SIG-M5 treated with dmso at 0.1 percent for 504 hours (cell line): ENCODE measurements around the gene P4HB.

Experiments used
- DNase-seq: peaks from one replicate; lab custom pipeline; 2025; ENCODE audit not compliant: unreplicated experiment; lab: John Stamatoyannopoulos, UW

The P4HB gene

DNA sequence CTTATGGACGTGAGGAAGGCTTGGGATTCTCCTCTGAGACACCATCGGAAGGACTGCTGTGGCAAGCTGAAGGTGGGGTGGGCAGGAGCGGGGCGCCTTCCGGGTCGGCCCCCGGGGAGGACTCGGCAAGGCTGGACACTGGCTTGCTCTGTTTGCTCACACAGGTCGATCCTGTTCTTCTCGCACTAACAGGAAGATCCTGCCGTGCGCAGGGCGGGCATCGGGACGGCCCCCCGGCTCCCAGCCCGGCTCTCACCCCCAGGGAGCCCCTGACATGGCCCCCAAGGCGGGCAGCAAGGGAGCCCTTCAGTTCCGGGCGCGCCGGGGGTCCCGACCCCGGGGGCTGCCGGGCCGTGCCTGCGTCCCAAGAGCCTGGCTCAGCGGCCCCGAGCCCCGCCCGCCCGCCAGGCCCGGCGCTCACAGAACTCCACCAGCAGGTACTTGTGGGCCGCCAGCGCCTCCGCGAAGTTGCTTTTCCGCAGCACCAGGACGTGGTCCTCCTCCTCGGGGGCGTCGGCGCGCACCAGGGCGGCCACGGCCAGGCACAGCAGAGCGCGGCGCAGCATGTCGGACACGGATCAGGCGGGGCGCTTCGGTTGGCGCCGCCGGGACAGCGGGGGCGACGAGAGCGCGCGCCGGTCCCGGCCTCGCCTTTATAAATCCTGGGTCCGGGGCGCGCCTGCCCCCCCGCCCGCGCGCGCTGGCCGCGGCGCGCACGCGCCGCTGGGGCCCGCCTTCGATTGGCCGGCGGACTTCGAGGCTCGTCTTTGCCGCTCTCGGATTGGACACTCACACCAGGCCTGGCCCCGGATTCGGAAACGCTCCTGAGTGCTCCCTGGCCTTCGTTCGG is at the start of gene P4HB:
Gene P4HB (minus strand): TSS at position 630 of the 850 bp plus-strand sequence. CDS start 64 bp downstream, at position 566.
- DNase-seq: no peak

DNA sequence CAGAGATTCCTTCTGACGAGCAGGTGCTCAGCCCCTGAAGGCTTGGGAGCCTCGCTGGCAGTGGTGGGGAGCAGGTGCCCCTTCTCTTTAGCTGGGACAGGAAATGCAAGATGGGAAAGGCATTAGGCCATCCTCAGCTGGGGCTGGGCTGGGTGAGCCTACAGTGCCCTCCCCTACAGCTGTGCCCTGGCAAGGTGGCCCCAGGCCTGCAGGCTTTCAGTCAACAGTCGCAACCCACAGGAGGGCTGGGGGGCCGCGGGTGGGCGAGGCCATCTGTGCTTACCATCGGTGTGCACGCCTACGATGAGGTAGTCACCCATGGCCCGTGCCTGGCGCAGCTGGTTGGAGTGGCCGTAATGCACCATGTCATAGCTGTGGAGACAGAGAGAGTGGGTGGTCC is 48.9 kb upstream of the P4HB start:
- DNase-seq: no peak

DNA sequence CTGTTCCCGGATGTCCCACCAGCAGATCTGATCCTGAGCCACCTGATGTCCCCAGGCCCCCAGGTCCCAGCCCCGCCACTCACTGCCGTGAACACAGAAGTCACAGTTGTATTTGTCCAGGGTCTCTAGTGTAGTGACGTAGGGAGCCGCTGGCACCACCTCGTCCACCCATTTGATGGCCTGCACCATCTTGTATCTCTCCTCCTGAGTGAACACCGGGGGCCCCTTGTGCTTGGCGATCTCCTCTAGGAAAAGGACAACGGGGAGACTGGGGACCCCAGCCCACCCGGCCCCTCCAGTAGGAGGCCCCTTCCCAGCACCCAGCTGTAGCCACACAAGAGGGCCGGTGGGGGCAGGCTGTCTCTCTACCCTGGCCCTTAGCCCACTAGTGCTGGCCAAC is 48.5 kb upstream of the P4HB start:
- DNase-seq: no peak

DNA sequence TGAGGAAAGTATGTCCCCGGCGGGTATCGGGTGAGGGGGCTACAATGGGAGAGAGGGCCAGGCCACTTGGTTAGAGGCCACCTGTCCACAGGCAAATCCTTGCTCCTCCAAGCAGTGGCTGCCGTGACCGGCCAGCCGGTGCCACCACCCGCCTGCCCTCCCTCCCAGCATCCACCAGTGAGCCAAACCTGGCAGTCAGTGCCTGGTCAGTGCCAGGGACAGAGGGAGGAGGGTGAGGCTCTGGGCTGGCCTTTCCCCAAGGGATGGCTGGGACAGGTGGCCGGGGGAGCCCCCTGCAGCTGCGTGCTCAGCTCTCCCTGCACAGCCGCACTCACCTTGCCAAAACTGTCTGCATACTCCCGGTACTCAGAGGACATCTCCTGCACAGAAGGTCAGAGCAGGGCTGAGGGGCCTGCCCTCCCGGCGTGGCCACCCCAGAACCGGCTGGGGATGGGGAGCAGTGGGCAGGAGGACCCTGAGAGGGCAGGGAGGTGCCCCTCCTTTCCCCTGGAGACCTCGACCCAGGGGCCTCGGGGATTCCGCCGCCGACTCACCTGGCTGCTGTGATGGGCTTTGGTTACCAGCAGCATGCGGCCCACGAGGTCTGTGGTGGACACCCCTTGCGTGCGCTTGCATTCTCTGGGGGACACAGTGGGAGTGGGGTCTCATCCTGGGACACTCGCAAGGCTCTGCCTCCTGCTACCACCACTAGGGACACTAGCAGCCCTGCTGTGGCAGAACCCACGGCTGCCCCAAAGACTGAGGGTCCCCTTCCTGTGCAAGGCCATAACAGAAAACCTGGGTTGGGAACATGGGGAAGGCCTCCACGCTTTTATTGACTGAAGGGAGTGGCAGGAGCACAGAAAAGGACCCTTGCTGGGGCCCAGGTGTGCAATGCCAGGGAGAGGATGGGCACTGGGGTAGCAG is 47.1 kb upstream of the P4HB start:
- DNase-seq: no peak

DNA sequence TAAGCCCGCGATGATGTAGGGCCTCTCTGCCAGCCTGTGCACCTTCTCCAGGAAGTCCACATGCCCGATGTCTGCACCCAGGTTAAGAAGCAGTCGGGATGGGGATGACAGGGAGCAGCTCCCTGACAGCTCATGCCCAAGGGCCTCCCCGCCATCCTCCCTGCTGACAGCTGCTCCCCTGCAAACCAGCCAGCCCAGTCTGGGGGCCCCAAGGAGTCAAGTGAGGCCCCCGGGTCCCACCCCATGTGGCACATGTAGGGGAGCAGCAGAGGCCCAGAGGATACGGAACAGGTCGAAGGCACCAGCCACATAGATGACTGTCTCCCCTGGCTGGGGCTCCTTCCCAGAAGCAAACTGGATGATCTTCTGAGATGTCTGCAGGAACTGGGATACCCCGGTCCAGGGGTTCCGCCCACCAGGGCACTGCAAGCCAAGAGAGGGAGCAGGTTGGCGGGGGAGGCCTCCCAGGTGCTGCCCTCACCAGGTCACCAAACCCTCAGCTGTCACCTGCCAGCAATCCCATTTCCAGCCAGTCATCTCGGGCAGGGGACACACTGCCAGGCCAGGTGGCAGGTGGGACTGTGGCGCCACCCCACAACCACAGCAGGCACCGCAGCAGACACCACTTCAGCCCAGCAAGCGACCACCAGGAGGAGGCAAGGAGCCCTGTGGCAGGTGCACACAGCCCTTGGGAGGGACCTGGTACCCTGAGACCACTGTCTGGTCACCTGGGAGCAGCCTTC is 46.3 kb upstream of the P4HB start:
- DNase-seq: no peak

DNA sequence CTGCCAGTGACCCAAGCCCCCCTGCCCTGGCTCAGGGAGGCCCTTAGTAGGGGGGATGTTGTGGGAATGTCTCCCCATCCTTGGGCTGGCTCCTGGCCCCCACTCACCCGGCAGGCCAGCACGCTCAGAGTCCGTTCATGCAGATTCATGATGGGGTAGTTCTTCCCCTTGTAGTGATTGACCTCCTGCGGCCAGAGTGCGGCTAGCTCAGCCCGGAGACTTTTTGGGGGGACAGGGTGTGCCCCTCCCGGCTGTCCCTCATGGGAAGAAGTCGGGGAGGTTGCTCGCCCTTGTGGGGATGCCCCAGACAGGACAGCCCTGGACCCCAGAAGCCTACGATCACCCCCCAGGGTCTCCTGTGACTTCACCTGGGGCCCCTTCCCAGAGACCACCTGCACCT is 45.7 kb upstream of the P4HB start:
- no peak for DNase-seq

DNA sequence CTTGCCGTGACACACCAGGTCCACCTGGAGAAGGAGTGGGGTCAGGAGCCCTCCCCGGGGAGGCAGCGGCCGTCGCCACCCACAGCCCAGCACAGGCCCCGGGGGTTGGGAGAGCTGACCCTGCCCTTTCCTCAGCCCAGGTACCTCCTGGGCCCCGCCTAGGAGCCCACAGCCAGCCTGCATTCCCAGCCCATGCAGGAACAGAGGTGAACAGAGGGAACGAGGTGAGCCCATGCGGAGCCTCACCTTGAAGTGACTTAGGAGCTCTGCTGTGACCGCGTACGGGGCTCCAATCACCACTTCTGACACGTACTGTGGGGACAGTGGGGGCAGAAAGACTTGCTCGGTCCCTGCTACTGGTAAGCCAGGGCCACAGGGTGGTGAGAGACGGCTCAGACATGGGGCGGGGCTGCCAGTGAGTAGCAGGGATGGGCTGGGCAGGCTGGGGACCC is 45.1 kb upstream of the P4HB start:
- no peak for DNase-seq

DNA sequence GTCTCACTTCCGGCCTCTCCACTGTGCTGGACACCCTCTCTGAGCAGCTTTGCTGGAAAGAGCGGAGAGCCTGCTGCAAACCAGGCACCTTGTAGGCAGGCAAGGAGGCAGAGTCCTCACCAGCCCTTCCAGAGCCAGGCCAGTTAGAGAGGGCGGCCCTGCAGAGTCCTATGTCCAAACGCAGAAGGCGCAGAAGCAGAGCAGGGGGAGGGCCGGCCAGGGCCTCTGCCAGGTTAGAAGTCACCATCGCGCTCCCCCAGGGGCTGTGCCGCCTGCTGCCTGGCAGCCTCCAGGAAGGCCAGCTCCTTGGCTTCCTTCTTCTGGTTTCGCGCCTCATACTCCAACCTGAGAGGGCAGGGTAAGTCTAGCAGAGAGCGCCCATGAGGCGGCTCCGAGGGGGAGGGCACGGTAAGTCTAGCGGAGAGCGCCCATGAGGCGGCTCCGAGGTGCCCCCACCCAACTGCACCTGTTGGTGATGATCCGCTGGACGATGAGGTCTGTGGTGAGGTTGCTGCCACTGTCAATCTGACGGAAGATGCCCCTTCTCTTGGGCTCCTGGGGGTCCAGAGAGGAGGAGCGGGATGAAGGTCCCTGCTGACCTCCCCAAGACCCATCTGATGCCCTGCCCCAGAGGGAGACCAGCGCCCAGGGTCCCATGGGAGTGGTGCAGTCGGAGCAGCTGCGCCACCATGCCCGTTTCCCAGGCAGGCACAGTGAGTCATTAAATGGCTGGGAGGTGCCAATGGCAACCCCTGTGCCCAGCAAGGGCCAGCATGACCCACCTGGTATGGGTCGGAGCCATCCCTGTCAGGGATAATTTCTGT is 44.5 kb upstream of the P4HB start:
- no peak for DNase-seq

DNA sequence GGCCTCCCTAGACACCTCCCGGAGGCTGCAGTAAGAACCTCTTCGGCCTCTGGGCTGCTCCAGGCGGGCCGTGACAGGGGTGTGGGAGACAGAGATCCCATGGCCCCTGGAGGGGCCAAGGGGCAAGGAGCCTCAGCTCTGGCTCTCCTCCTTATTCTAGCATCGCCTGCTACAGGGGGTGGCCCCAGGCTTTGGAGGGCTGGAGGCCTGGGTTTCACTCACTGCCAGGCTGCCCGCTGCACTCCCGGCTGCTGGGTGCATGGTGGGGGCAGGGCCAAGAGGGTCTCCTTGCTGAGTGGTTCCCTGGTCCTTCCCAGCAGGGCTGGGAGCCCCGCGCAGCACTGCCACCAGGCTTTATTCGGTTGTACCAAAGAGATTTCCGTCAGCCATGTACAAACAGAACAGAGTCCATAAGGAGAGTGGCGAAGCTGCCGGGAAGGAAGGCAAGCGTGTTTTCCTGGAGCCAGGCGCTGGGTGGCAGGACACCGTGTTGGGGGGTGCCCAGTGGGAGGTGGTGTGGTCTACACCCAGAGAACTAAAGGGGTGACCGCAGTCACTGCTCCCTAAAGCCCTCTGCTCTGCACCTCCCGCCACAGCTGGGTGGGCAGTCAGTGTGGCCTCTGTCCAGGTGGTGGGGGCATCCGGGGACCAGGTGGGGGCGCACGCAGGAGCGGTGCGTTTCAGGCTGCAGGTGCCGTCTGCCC is 43.7 kb upstream of the P4HB start:
- DNase-seq: no peak

DNA sequence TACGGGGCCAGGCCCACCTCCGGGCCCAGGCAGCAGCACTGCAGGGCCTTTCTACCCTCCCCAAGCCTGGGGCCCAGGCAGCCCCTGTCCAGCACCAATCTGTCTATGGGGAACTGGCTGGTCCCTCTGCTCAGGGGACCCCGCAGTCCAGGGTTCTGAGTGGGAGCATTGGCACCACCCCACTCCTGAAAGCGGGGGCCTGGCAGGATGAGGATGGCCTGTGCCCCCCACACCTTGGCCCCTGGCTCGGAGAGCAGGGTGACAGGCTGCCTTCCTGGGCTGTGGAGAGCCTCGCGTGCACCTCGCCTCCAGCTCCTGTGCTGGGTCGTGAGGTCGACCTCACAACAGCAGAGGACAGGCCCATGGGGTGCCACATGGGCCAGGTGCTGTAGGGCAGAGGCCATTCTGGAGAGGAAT is 43.1 kb upstream of the P4HB start:
- no peak for DNase-seq

DNA sequence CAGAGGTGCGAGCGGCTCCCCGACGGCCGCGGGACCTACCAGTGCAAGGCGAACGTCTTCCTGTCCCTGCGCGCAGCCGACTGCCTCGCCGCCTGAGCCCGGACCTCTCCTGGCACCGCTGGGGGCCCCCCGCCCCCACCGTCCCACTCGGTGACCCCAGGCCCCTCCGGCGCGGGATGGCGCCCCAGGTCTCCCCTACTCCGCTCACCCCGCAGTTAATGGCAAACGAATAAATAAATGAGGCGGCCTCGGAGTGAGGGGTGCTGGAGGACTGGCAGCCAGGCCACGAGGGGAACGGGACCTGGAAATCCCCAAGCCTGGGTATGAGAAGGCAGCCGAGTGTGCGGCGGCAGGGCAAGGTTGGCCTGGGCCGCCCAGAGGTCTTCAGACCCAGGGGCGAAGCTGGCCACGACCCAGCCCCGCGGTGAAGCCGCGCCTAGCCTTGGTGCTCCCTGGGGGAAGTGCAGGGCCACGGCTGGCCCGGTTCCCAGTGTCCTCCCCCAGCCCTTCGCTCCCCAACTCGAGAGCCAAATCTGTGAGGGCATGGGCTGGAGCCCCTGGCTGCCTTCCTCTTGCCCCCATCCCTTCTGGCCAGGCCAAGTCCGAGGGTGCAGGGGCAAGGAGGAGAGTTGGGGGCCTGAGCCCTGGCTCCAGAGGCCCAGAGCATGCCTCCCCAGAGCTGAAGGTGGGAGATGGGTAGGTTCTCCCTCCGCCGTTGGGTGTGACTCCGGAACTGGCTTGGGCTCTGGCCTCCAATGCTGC is 42.5 kb upstream of the P4HB start:
- no peak for DNase-seq

DNA sequence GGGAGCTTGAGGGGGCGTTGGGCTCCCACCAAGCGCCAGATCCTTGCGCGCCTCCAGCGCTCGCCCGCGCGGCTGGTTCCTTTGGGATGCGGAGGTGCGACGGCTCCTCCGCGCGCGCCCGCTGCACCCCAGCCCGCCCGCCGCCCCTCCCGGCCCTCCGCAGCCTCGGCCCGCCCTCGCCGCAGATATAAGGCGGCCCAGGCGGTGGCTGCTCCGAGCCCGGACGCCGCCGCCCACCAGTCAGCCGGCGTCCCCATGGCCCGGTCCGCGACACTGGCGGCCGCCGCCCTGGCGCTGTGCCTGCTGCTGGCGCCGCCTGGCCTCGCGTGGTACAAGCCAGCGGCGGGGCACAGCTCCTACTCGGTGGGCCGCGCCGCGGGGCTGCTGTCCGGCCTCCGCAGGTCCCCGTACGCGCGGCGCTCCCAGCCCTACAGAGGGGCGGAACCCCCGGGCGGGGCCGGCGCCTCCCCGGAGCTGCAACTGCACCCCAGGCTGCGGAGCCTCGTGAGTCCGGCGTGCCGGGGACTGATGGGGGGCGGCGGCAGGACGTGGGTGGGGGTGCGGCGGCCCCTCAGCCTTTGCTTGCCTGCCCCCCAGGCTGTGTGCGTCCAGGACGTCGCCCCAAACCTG is 41.8 kb upstream of the P4HB start, which contains the start of gene NPB:
Gene NPB (plus strand): TSS at position 216 of the 630 bp plus-strand sequence. CDS start 40 bp downstream, at position 256.
- DNase-seq: no peak

DNA sequence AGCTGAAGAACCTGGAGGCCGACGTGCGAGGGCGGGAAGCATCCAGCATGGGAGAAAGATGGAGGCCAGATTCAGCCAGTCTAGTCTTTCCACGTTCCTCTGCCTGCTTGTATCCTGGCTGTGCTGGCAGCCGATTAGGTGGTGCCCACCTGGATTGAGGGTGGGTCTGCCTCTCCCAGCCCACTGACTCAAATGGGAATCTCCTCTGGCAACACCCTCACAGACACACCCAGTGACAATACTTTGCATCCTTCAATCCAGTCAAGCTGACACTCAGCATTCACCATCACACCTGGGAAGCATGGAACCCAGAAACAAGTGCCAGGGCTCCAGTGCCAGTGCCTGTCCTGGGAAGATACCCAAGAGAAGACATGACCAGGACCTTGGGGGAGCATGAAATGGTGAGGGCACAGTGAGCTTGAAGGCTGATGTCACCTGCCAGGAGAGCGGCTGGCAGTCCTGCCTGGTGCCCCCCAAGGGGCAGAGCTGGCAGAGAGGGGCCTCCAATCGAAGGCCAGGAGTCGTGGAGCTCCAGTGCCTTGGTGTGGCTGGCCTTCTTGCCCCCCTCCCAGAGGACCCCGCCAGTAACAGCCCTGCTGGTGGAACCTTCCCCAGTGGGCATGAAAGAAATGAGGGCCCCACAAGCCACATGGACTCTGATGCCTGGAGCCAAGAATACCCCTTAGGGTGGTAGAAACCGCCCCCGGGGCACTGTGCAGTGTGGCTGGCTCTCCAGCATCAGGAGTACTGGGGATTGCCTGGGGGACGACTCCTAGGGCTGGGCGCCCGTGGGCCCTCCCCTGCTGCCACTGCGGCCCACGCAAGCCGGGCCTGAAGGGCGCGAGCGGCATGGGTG is 41.1 kb upstream of the P4HB start:
- no peak for DNase-seq

DNA sequence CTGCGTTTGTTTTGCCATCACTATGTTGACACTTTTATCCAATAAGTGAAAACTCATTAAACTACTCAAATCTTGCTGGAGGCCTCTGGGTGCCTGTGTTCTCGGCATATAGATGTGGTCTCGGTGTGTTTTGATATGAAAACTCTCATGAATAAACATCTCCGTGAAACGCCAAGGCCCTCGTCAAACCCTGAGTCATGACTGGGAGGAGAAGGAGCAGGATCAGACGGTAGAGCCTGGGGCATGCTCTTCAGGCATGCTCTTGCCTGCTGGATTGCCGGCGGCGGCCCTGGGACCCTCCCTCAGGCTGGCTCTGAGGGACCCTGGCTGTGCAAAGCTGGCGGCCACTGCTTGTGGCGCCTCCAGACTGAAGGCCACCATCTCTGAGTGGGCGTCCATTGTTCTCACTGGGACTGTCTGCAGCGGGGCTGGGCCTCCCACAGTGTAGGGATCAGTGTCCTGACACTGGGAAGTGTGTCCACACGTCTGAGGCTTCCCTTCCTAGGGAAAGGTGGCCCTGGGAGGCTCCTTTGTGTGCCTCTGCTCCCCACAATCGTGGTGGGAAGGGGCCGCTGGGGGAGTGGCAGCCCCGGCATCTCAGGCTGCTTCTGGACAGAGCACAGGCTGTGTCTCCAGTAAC is 40.0 kb upstream of the P4HB start:
- DNase-seq: no peak

DNA sequence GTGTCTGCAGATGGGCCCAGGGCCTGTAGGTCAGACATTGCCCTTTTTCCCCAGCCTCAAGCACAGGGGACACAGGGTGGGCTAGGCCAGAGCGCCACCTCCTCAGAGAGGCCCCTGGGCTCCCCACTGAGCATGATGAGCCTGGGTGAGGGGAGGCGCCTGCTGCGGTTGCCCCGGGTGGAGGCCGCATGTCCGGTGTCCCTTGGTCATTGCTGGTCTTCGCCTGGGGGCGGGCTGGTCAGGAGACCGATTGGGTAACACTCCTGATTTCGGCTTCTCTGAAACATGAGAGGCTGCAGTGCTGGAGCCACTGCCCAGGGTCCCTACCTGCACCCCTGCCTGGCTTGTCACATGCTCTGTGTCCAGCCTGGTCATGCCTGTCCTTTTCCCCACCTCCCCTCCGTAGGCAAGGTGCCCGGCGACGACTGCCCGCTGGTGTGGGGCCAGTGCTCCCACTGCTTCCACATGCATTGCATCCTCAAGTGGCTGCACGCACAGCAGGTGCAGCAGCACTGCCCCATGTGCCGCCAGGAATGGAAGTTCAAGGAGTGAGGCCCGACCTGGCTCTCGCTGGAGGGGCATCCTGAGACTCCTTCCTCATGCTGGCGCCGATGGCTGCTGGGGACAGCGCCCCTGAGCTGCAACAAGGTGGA is 39.3 kb upstream of the P4HB start:
- DNase-seq: no peak

DNA sequence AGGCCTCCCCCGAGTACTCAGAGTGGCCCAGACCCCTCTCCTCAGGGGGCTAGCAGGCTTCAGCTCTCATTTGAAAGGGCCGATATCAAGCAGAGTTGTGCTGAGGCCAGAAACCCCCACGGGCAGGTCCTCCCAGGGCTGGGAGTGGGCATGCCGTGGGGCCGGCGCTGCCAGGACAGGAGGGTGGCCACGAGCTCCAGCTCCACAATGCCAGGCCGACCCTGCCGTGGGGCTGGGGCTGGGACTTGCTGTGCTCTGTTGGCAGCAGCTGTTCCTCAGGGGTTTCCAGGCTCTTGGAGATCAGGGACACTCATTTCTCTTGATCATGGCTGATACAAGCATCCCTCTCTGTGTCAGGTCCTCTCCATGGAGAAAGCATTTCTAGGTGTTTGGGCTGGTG is 38.5 kb upstream of the P4HB start:
- DNase-seq: no peak
